Fibroblast of pulmonary artery (primary cell): Measurements from ENCODE around the gene DDX54.

Source experiments
- DNase-seq: peaks from one replicate; pipeline ENCODE4 v3.0.0-alpha.2; 2010; ENCODE audit warnings: low read depth
- H3K4me3 ChIP-seq: replicated peaks from 2 replicates; pipeline ENCODE4 v1.5.1; 2011; ENCODE audit warnings: low read depth, mild to moderate bottlenecking, control low read depth, low read length, moderate library complexity
- CTCF ChIP-seq: IDR thresholded peaks from 2 replicates; pipeline ENCODE4 v1.5.1; 2011; ENCODE audit warnings: mild to moderate bottlenecking, control low read depth, low read length, inconsistent platforms; ENCODE audit errors: missing control alignments

Gene DDX54

GRCh38 chr12:113231235-113232088 lies 46.2 kb upstream of the DDX54 start:
- no peak for TF ChIP-seq CTCF
- peak; percentile 72 for DNase-seq
- H3K4me3 ChIP-seq, result no peak overlapping the region

GRCh38 chr12:113230315-113231234 lies 45.3 kb upstream of the DDX54 start:
- H3K4me3 ChIP-seq, result no peak overlapping the region
- DNase-seq, result no peak
- TF ChIP-seq CTCF, result no peak

GRCh38 chr12:113228394-113229028 lies 43.2 kb upstream of the DDX54 start:
- no peak for DNase-seq
- no peak overlapping the region for H3K4me3 ChIP-seq
- no peak for TF ChIP-seq CTCF

GRCh38 chr12:113227686-113228391 lies 42.6 kb upstream of the DDX54 start:
- no peak overlapping the region for H3K4me3 ChIP-seq
- TF ChIP-seq CTCF, result no peak
- DNase-seq, result no peak

- DNase-seq, result no peak
- TF ChIP-seq CTCF, result no peak
Observed at GRCh38 chr12:113226696-113227568, 41.7 kb upstream of the DDX54 start.

More at GRCh38 chr12:113226696-113227568, 41.7 kb upstream of the DDX54 start:
- H3K4me3 ChIP-seq, result no peak overlapping the region
